Measurements from ENCODE around the gene KRT76.

The KRT76 gene

DNA sequence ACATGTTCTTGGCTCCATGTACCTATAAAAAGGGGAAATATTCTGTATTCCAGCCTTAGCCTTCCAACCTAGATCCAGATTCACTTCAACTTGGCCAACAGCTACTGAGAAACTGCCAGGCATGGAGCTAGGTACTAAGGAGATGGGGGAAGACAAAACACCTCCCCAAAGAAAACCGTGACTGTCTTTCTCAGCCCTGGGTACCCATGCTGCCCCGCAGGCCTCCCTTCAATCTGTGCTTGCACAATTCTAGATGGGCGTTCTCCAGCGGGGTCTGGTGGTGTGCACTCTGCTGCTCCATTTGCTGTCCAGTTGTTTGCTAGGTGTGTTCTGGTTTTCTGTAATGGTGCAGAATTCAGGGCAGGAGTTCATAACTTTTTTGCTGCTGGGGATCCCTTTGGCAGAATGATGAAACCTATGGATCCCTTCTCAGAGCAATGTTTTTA lies 37.6 kb upstream of the KRT76 start:
- no peaks in the 10 kb centered on the region for H3F3A ChIP-seq (ENCODE audit: insufficient read depth, low read length)
- TF ChIP-seq EZH2 (IDR thresholded peaks at IDR 0.05; ENCODE audit: borderline replicate concordance, low read length) (no peak), CTCF (IDR thresholded peaks at IDR 0.05; ENCODE audit: low read length) (no peak)

GRCh38 chr12:52813885-52814709 lies 37.0 kb upstream of the KRT76 start, which contains the start of gene KRT4:
TSS of gene KRT4 (minus strand) at chr12:52814116. CDS start at chr12:52814058, 58 bp downstream.
- Histone ChIP-seq H3K4me3 (ENCODE audit: low read depth, low read length, poor library complexity, severe bottlenecking) (no peak within 1 kb of the TSS), H3K4me2 (ENCODE audit: low read length) (no peak within 1 kb of the TSS), H2AFZ (ENCODE audit: low read length) (no peak within 1 kb of the TSS), H3K9me3 (ENCODE audit: low read length) (no peaks in the 10 kb centered on the region), H3K4me1 (ENCODE audit: insufficient read depth, low read length, severe bottlenecking) (no peaks in the 10 kb centered on the region), H4K20me1 (ENCODE audit: insufficient read depth, low read length) (no peaks in the 10 kb centered on the region), H3K27ac (ENCODE audit: low read depth, low read length, poor library complexity, severe bottlenecking) (no peak within 1 kb of the TSS), H3K36me3 (ENCODE audit: insufficient read depth, low read length) (no peaks in the 10 kb centered on the region), H3K9me2 (ENCODE audit: low read depth, low read length) (no peaks in the 10 kb centered on the region), H3K9ac (ENCODE audit: low read length) (no peak within 1 kb of the TSS), H3K27me3 (ENCODE audit: insufficient read depth, low read length) (peaks cover 8% of the 10 kb centered on the region), H3F3A (ENCODE audit: insufficient read depth, low read length) (no peaks in the 10 kb centered on the region), H3K79me2 (ENCODE audit: insufficient read depth, low read length) (no peaks in the 10 kb centered on the region)
- TF ChIP-seq CTCF (IDR thresholded peaks at IDR 0.05; ENCODE audit: low read length) = no peak
- TF ChIP-seq EZH2 (IDR thresholded peaks at IDR 0.05; ENCODE audit: borderline replicate concordance, low read length) = no peak

More for the DNA sequence above, 37.6 kb upstream of the KRT76 start:
- H3K4me3 ChIP-seq (ENCODE audit: low read depth, low read length, poor library complexity, severe bottlenecking) = no peak overlapping the region
- no peak overlapping the region for H2AFZ ChIP-seq (ENCODE audit: low read length)
- no peaks in the 10 kb centered on the region for H4K20me1 ChIP-seq (ENCODE audit: insufficient read depth, low read length)
- no peak overlapping the region for H3K9ac ChIP-seq (ENCODE audit: low read length)
- H3K36me3 ChIP-seq (ENCODE audit: insufficient read depth, low read length) = no peaks in the 10 kb centered on the region
- no peaks in the 10 kb centered on the region for H3K79me2 ChIP-seq (ENCODE audit: insufficient read depth, low read length)
- no peaks in the 10 kb centered on the region for H3K9me3 ChIP-seq (ENCODE audit: low read length)
- no peaks in the 10 kb centered on the region for H3K4me1 ChIP-seq (ENCODE audit: insufficient read depth, low read length, severe bottlenecking)
- H3K4me2 ChIP-seq (ENCODE audit: low read length) = no peak overlapping the region
- H3K9me2 ChIP-seq (ENCODE audit: low read depth, low read length) = no peaks in the 10 kb centered on the region
- no peak overlapping the region for H3K27ac ChIP-seq (ENCODE audit: low read depth, low read length, poor library complexity, severe bottlenecking)
- H3K27me3 ChIP-seq (ENCODE audit: insufficient read depth, low read length) = peaks cover 5% of the 10 kb centered on the region; the same call in 1 of the 2 replicates

- Histone ChIP-seq H2AFZ (ENCODE audit: low read length) (no peak overlapping the region), H3K9ac (ENCODE audit: low read length) (no peak overlapping the region), H3K36me3 (ENCODE audit: insufficient read depth, low read length) (no peaks in the 10 kb centered on the region), H3K27me3 (ENCODE audit: insufficient read depth, low read length) (peaks cover 3% of the 10 kb centered on the region), H3F3A (ENCODE audit: insufficient read depth, low read length) (no peaks in the 10 kb centered on the region), H3K4me2 (ENCODE audit: low read length) (no peak overlapping the region), H3K27ac (ENCODE audit: low read depth, low read length, poor library complexity, severe bottlenecking) (no peak overlapping the region), H3K9me2 (ENCODE audit: low read depth, low read length) (no peaks in the 10 kb centered on the region), H3K4me3 (ENCODE audit: low read depth, low read length, poor library complexity, severe bottlenecking) (no peak overlapping the region), H4K20me1 (ENCODE audit: insufficient read depth, low read length) (no peaks in the 10 kb centered on the region), H3K4me1 (ENCODE audit: insufficient read depth, low read length, severe bottlenecking) (no peaks in the 10 kb centered on the region), H3K9me3 (ENCODE audit: low read length) (no peaks in the 10 kb centered on the region), H3K79me2 (ENCODE audit: insufficient read depth, low read length) (no peaks in the 10 kb centered on the region)
- TF ChIP-seq EZH2 (IDR thresholded peaks at IDR 0.05; ENCODE audit: borderline replicate concordance, low read length) (no peak), CTCF (IDR thresholded peaks at IDR 0.05; ENCODE audit: low read length) (no peak)
These were observed 36.2 kb upstream of the KRT76 start for GRCh38 chr12:52813203-52813819.
